GM21528 (cell line): ENCODE results near the gene DOCK8.

Experiments used
- ATAC-seq: cut with Tn5 transposase; IDR thresholded peaks from one replicate; pipeline ENCODE4 v1.9.1; 2021; ENCODE audit warnings: mild to moderate bottlenecking, moderate library complexity; ENCODE audit not compliant: unreplicated experiment, low FRiP score

DOCK8 gene

GRCh38 chr9:304106-304505 lies 89.4 kb downstream of the DOCK8 start:
- ATAC-seq = no peak

GRCh38 chr9:304519-305185 lies 90.0 kb downstream of the DOCK8 start:
- no peak for ATAC-seq

- ATAC-seq = no peak
Observed at GRCh38 chr9:306907-307306, 92.2 kb downstream of the DOCK8 start.

GRCh38 chr9:311841-312240 lies 97.2 kb downstream of the DOCK8 start:
- ATAC-seq = no peak

GRCh38 chr9:312596-313320 lies 98.1 kb downstream of the DOCK8 start:
- no peak for ATAC-seq

GRCh38 chr9:316382-316965 lies 101.8 kb downstream of the DOCK8 start:
- ATAC-seq = no peak

GRCh38 chr9:318646-319045 lies 104.0 kb downstream of the DOCK8 start:
- no peak for ATAC-seq

- ATAC-seq = no peak
Observed at GRCh38 chr9:324971-325370, 110.3 kb downstream of the DOCK8 start.

GRCh38 chr9:326667-327066 lies 112.0 kb downstream of the DOCK8 start:
- ATAC-seq = no peak

- ATAC-seq = no peak
Observed at GRCh38 chr9:328453-328852, 113.8 kb downstream of the DOCK8 start.

- ATAC-seq = no peak
Observed at GRCh38 chr9:331197-331596, 116.5 kb downstream of the DOCK8 start.

GRCh38 chr9:335373-335772 lies 120.7 kb downstream of the DOCK8 start:
- no peak for ATAC-seq

GRCh38 chr9:336039-336438 lies 121.4 kb downstream of the DOCK8 start:
- ATAC-seq = no peak

- ATAC-seq = no peak
Observed at GRCh38 chr9:338602-339001, 123.9 kb downstream of the DOCK8 start.

GRCh38 chr9:341634-342421 lies 127.2 kb downstream of the DOCK8 start:
- ATAC-seq = no peak

- no peak for ATAC-seq
Observed at GRCh38 chr9:343773-344172, 129.1 kb downstream of the DOCK8 start.

GRCh38 chr9:346111-346571 lies 131.5 kb downstream of the DOCK8 start:
- ATAC-seq = no peak

GRCh38 chr9:347667-348292 lies 133.1 kb downstream of the DOCK8 start:
- no peak for ATAC-seq

GRCh38 chr9:350384-350783 lies 135.7 kb downstream of the DOCK8 start:
- ATAC-seq = no peak

GRCh38 chr9:351916-352315 lies 137.3 kb downstream of the DOCK8 start:
- no peak for ATAC-seq

- no peak for ATAC-seq
Observed at GRCh38 chr9:353077-353476, 138.4 kb downstream of the DOCK8 start.
